Measurements from ENCODE around the gene FGF2. TPM values are rescaled to one million over a fixed set of nuclear protein-coding genes. Genes with fewer than 3 reads are reported as not detected.

FGF2 gene
- total RNA-seq, 1 experiment from 2014 or later = 134 TPM

GRCh38 chr4:122921971-122922876, 95.6 kb downstream of the FGF2 start, which contains the start of gene NUDT6:
Gene NUDT6 (minus strand): TSS chr4:122922597. CDS start chr4:122922572, 25 bp downstream.
- POLR2A ChIA-PET = interaction anchor here (0.6 to 3.4 kb wide), 30 partner anchors 8 to 592 kb away, joined by 3 to 24 read pairs (median 4); partner anchors contain the start of gene BBS12
- H3K27ac Mint-ChIP-seq (ENCODE audit: low read depth, unreplicated experiment) = peak within 1 kb of the TSS; percentile 74
- no peak for TF ChIP-seq CTCF (IDR thresholded peaks at IDR 0.05; ENCODE audit: unreplicated experiment)
- no TSS peak for BruUV-seq (replicated peaks)
- DNase-seq (ENCODE audit: unreplicated experiment) = peak; percentile 73
- peaks cover 5% of the 10 kb centered on the region for H3K4me1 Mint-ChIP-seq (ENCODE audit: insufficient read depth, unreplicated experiment)
- H3K36me3 Mint-ChIP-seq (ENCODE audit: insufficient read depth, unreplicated experiment) = peaks cover 7% of the 10 kb centered on the region
- no peak within 1 kb of the TSS for H3K4me3 Mint-ChIP-seq (ENCODE audit: unreplicated experiment)
- CTCF ChIA-PET = interaction anchor here (0.6 to 5.5 kb wide), 18 partner anchors 9 to 1070 kb away, joined by 3 to 39 read pairs (median 4); partner anchors contain the start of gene BBS12
- H3K9me3 Mint-ChIP-seq (ENCODE audit: unreplicated experiment) = no peaks in the 10 kb centered on the region
- no peaks in the 10 kb centered on the region for H3K27me3 Mint-ChIP-seq (ENCODE audit: insufficient read depth, unreplicated experiment)
- intact Hi-C loops (cut with micrococcal nuclease) = loop anchor here (2.0 to 5.0 kb wide), 2 partner anchors 189 to 205 kb away; partner anchors contain the start of gene BBS12

- intact Hi-C loops (cut with micrococcal nuclease) = loop anchor here (2.0 to 5.0 kb wide), 2 partner anchors 190 to 206 kb away; partner anchors contain the start of gene BBS12
- Mint-ChIP-seq H3K9me3 (ENCODE audit: unreplicated experiment) (no peaks in the 10 kb centered on the region), H3K4me1 (ENCODE audit: insufficient read depth, unreplicated experiment) (peaks cover 5% of the 10 kb centered on the region), H3K27ac (ENCODE audit: low read depth, unreplicated experiment) (peak overlapping the region; percentile 74), H3K36me3 (ENCODE audit: insufficient read depth, unreplicated experiment) (peaks cover 7% of the 10 kb centered on the region), H3K27me3 (ENCODE audit: insufficient read depth, unreplicated experiment) (no peaks in the 10 kb centered on the region), H3K4me3 (ENCODE audit: unreplicated experiment) (no peak overlapping the region)
- DNase-seq (ENCODE audit: unreplicated experiment) = peak; percentile 86
- BruUV-seq (replicated peaks) = no TSS peak
- no peak for TF ChIP-seq CTCF (IDR thresholded peaks at IDR 0.05; ENCODE audit: unreplicated experiment)
- ChIA-PET CTCF (interaction anchor here (0.6 to 5.5 kb wide), 10 partner anchors 8 to 206 kb away, joined by 3 to 29 read pairs (median 6); partner anchors contain the start of gene BBS12), POLR2A (interaction anchor here (0.6 to 3.4 kb wide), 26 partner anchors 8 to 724 kb away, joined by 3 to 24 read pairs (median 6); partner anchors contain the start of gene BBS12)
Measured at GRCh38 chr4:122922877-122923511, 96.4 kb downstream of the FGF2 start.

- ChIA-PET CTCF (interaction anchor here (0.7 to 4.7 kb wide), 12 partner anchors 7 to 352 kb away, joined by 3 to 46 read pairs (median 10); partner anchors contain the start of genes BBS12 and NUDT6), POLR2A (interaction anchor here (1.7 to 3.1 kb wide), 2 partner anchors 171 to 197 kb away, joined by 9 to 29 read pairs; partner anchors contain the start of gene BBS12)
- no peak overlapping the region for H3K4me3 Mint-ChIP-seq (ENCODE audit: unreplicated experiment)
- H3K4me1 Mint-ChIP-seq (ENCODE audit: insufficient read depth, unreplicated experiment) = no peaks in the 10 kb centered on the region
- no peak for DNase-seq (ENCODE audit: unreplicated experiment)
- BruUV-seq (replicated peaks) = TSS peak; percentile 18
- H3K27ac Mint-ChIP-seq (ENCODE audit: low read depth, unreplicated experiment) = peak overlapping the region; percentile 49
- TF ChIP-seq CTCF (IDR thresholded peaks at IDR 0.05; ENCODE audit: unreplicated experiment) = no peak
- H3K27me3 Mint-ChIP-seq (ENCODE audit: insufficient read depth, unreplicated experiment) = no peaks in the 10 kb centered on the region
- H3K36me3 Mint-ChIP-seq (ENCODE audit: insufficient read depth, unreplicated experiment) = no peaks in the 10 kb centered on the region
- no peaks in the 10 kb centered on the region for H3K9me3 Mint-ChIP-seq (ENCODE audit: unreplicated experiment)
- intact Hi-C loops (cut with micrococcal nuclease) = loop anchor here (5.0 kb wide), 1 partner anchor 1183 kb away; no protein-coding TSS in a partner anchor
Measured at GRCh38 chr4:122928930-122929329, 102.3 kb downstream of the FGF2 start.

Data from MCF 10A (cell line).